ENCODE results near the gene R3HDM2.
A peak's percentile ranks its signal among the peaks of the same experiment; 100 is the strongest.

The R3HDM2 gene

GRCh38 chr12:57456145-57456700 is 25.4 kb upstream of the R3HDM2 start:
- peak overlapping the region; percentile 56 for H3K4me3 ChIP-seq (ENCODE audit: low read depth, low read length)
- H3K9ac ChIP-seq (ENCODE audit: low read depth, low read length): no peak overlapping the region
- no peaks in the 10 kb centered on the region for H3K9me3 ChIP-seq (ENCODE audit: control insufficient read depth, insufficient read depth, low read length)
- no peaks in the 10 kb centered on the region for H3K36me3 ChIP-seq (ENCODE audit: control insufficient read depth, insufficient read depth, low read length)
- no peaks in the 10 kb centered on the region for H3K27me3 ChIP-seq (ENCODE audit: control insufficient read depth, insufficient read depth, low read length)
- peaks cover 22% of the 10 kb centered on the region for H3K4me1 ChIP-seq (ENCODE audit: control insufficient read depth, insufficient read depth, low read length)

GRCh38 chr12:57455374-57456144 is 24.7 kb upstream of the R3HDM2 start:
- Histone ChIP-seq H3K27me3 (ENCODE audit: control insufficient read depth, insufficient read depth, low read length) (no peaks in the 10 kb centered on the region), H3K9ac (ENCODE audit: low read depth, low read length) (no peak overlapping the region), H3K36me3 (ENCODE audit: control insufficient read depth, insufficient read depth, low read length) (no peaks in the 10 kb centered on the region), H3K9me3 (ENCODE audit: control insufficient read depth, insufficient read depth, low read length) (no peaks in the 10 kb centered on the region), H3K4me1 (ENCODE audit: control insufficient read depth, insufficient read depth, low read length) (peaks cover 22% of the 10 kb centered on the region), H3K4me3 (ENCODE audit: low read depth, low read length) (peak overlapping the region; percentile 56)

GRCh38 chr12:57454566-57455373 is 23.9 kb upstream of the R3HDM2 start, which contains the start of gene INHBE:
TSS of gene INHBE (plus strand) at chr12:57455307. CDS start at chr12:57455537, 230 bp downstream.
- Histone ChIP-seq H3K9me3 (ENCODE audit: control insufficient read depth, insufficient read depth, low read length) (no peaks in the 10 kb centered on the region), H3K36me3 (ENCODE audit: control insufficient read depth, insufficient read depth, low read length) (no peaks in the 10 kb centered on the region), H3K27me3 (ENCODE audit: control insufficient read depth, insufficient read depth, low read length) (no peaks in the 10 kb centered on the region), H3K4me1 (ENCODE audit: control insufficient read depth, insufficient read depth, low read length) (peaks cover 22% of the 10 kb centered on the region), H3K4me3 (ENCODE audit: low read depth, low read length) (peak within 1 kb of the TSS; percentile 56), H3K9ac (ENCODE audit: low read depth, low read length) (peak within 1 kb of the TSS; percentile 89)

GRCh38 chr12:57454213-57454565 is 23.3 kb upstream of the R3HDM2 start:
- H3K9ac ChIP-seq (ENCODE audit: low read depth, low read length): no peak overlapping the region
- no peak overlapping the region for H3K4me3 ChIP-seq (ENCODE audit: low read depth, low read length)
- peaks cover 22% of the 10 kb centered on the region for H3K4me1 ChIP-seq (ENCODE audit: control insufficient read depth, insufficient read depth, low read length)

GRCh38 chr12:57452937-57453509 is 22.2 kb upstream of the R3HDM2 start:
- H3K9ac ChIP-seq (ENCODE audit: low read depth, low read length): no peak overlapping the region
- H3K9me3 ChIP-seq (ENCODE audit: control insufficient read depth, insufficient read depth, low read length): no peaks in the 10 kb centered on the region
- H3K4me1 ChIP-seq (ENCODE audit: control insufficient read depth, insufficient read depth, low read length): peaks cover 15% of the 10 kb centered on the region
- no peaks in the 10 kb centered on the region for H3K36me3 ChIP-seq (ENCODE audit: control insufficient read depth, insufficient read depth, low read length)
- no peaks in the 10 kb centered on the region for H3K27me3 ChIP-seq (ENCODE audit: control insufficient read depth, insufficient read depth, low read length)
- peak overlapping the region; percentile 18 for H3K4me3 ChIP-seq (ENCODE audit: low read depth, low read length)

More at GRCh38 chr12:57454213-57454565, 23.3 kb upstream of the R3HDM2 start:
- Histone ChIP-seq H3K27me3 (ENCODE audit: control insufficient read depth, insufficient read depth, low read length) (no peaks in the 10 kb centered on the region), H3K9me3 (ENCODE audit: control insufficient read depth, insufficient read depth, low read length) (no peaks in the 10 kb centered on the region), H3K36me3 (ENCODE audit: control insufficient read depth, insufficient read depth, low read length) (no peaks in the 10 kb centered on the region)

- Histone ChIP-seq H3K4me1 (ENCODE audit: control insufficient read depth, insufficient read depth, low read length) (peaks cover 15% of the 10 kb centered on the region), H3K27me3 (ENCODE audit: control insufficient read depth, insufficient read depth, low read length) (no peaks in the 10 kb centered on the region), H3K36me3 (ENCODE audit: control insufficient read depth, insufficient read depth, low read length) (no peaks in the 10 kb centered on the region), H3K4me3 (ENCODE audit: low read depth, low read length) (peak overlapping the region; percentile 18), H3K9me3 (ENCODE audit: control insufficient read depth, insufficient read depth, low read length) (no peaks in the 10 kb centered on the region), H3K9ac (ENCODE audit: low read depth, low read length) (no peak overlapping the region)
Measured at GRCh38 chr12:57452181-57452936, 21.5 kb upstream of the R3HDM2 start.

GRCh38 chr12:57451233-57451778 is 20.5 kb upstream of the R3HDM2 start:
- Histone ChIP-seq H3K9ac (ENCODE audit: low read depth, low read length) (no peak overlapping the region), H3K27me3 (ENCODE audit: control insufficient read depth, insufficient read depth, low read length) (no peaks in the 10 kb centered on the region), H3K9me3 (ENCODE audit: control insufficient read depth, insufficient read depth, low read length) (no peaks in the 10 kb centered on the region), H3K4me3 (ENCODE audit: low read depth, low read length) (no peak overlapping the region), H3K4me1 (ENCODE audit: control insufficient read depth, insufficient read depth, low read length) (peaks cover 15% of the 10 kb centered on the region), H3K36me3 (ENCODE audit: control insufficient read depth, insufficient read depth, low read length) (no peaks in the 10 kb centered on the region)

- no peak overlapping the region for H3K4me3 ChIP-seq (ENCODE audit: low read depth, low read length)
- H3K9me3 ChIP-seq (ENCODE audit: control insufficient read depth, insufficient read depth, low read length): no peaks in the 10 kb centered on the region
- H3K9ac ChIP-seq (ENCODE audit: low read depth, low read length): no peak overlapping the region
- no peaks in the 10 kb centered on the region for H3K27me3 ChIP-seq (ENCODE audit: control insufficient read depth, insufficient read depth, low read length)
- no peaks in the 10 kb centered on the region for H3K36me3 ChIP-seq (ENCODE audit: control insufficient read depth, insufficient read depth, low read length)
- peaks cover 11% of the 10 kb centered on the region for H3K4me1 ChIP-seq (ENCODE audit: control insufficient read depth, insufficient read depth, low read length)
Measured at GRCh38 chr12:57450057-57450456, 19.2 kb upstream of the R3HDM2 start.

GRCh38 chr12:57449375-57449774 is 18.5 kb upstream of the R3HDM2 start:
- no peaks in the 10 kb centered on the region for H3K36me3 ChIP-seq (ENCODE audit: control insufficient read depth, insufficient read depth, low read length)
- H3K27me3 ChIP-seq (ENCODE audit: control insufficient read depth, insufficient read depth, low read length): no peaks in the 10 kb centered on the region
- no peak overlapping the region for H3K4me3 ChIP-seq (ENCODE audit: low read depth, low read length)
- peaks cover 7% of the 10 kb centered on the region for H3K4me1 ChIP-seq (ENCODE audit: control insufficient read depth, insufficient read depth, low read length)
- H3K9ac ChIP-seq (ENCODE audit: low read depth, low read length): no peak overlapping the region
- H3K9me3 ChIP-seq (ENCODE audit: control insufficient read depth, insufficient read depth, low read length): no peaks in the 10 kb centered on the region

- H3K36me3 ChIP-seq (ENCODE audit: control insufficient read depth, insufficient read depth, low read length): no peaks in the 10 kb centered on the region
- H3K4me1 ChIP-seq (ENCODE audit: control insufficient read depth, insufficient read depth, low read length): peaks cover 7% of the 10 kb centered on the region
- H3K27me3 ChIP-seq (ENCODE audit: control insufficient read depth, insufficient read depth, low read length): no peaks in the 10 kb centered on the region
- no peak overlapping the region for H3K9ac ChIP-seq (ENCODE audit: low read depth, low read length)
- no peak overlapping the region for H3K4me3 ChIP-seq (ENCODE audit: low read depth, low read length)
- H3K9me3 ChIP-seq (ENCODE audit: control insufficient read depth, insufficient read depth, low read length): no peaks in the 10 kb centered on the region
Measured at GRCh38 chr12:57448669-57449068, 17.8 kb upstream of the R3HDM2 start.
